ENCODE results near the gene RAPGEF1. TPM values are rescaled to one million over a fixed set of nuclear protein-coding genes. Genes with fewer than 3 reads are reported as not detected.

RAPGEF1 gene
- polyA plus RNA-seq, 2 of the 4 experiments (the other 2 are of a cell fraction), result 21.6 to 27.7 TPM

- no peak overlapping the region for H3K4me3 ChIP-seq
- TF ChIP-seq KDM5A (IDR thresholded peaks at IDR 0.05) (no peak), PHF8 (IDR thresholded peaks at IDR 0.05; ENCODE audit: borderline replicate concordance, low read depth) (no peak), HOXB5 (CRISPR knock-in tag; IDR thresholded peaks at IDR 0.05) (no peak), NFE2L2 (conservative IDR thresholded peaks at IDR 0.05; ENCODE audit: low read length) (no peak), TP53 (CRISPR knock-in tag; IDR thresholded peaks at IDR 0.05) (no peak), GATA3 (IDR thresholded peaks at IDR 0.05; ENCODE audit: borderline replicate concordance) (no peak), CHD4 (IDR thresholded peaks at IDR 0.05; ENCODE audit: borderline replicate concordance) (no peak), MYC (IDR thresholded peaks at IDR 0.05; ENCODE audit: borderline replicate concordance, low read length) (no peak), ZNF302 (CRISPR knock-in tag; IDR thresholded peaks at IDR 0.05) (no peak), FOSB (CRISPR knock-in tag; IDR thresholded peaks at IDR 0.05) (no peak), SMC3 (IDR thresholded peaks at IDR 0.05) (no peak)
- TF ChIP-seq, protein P1, sequence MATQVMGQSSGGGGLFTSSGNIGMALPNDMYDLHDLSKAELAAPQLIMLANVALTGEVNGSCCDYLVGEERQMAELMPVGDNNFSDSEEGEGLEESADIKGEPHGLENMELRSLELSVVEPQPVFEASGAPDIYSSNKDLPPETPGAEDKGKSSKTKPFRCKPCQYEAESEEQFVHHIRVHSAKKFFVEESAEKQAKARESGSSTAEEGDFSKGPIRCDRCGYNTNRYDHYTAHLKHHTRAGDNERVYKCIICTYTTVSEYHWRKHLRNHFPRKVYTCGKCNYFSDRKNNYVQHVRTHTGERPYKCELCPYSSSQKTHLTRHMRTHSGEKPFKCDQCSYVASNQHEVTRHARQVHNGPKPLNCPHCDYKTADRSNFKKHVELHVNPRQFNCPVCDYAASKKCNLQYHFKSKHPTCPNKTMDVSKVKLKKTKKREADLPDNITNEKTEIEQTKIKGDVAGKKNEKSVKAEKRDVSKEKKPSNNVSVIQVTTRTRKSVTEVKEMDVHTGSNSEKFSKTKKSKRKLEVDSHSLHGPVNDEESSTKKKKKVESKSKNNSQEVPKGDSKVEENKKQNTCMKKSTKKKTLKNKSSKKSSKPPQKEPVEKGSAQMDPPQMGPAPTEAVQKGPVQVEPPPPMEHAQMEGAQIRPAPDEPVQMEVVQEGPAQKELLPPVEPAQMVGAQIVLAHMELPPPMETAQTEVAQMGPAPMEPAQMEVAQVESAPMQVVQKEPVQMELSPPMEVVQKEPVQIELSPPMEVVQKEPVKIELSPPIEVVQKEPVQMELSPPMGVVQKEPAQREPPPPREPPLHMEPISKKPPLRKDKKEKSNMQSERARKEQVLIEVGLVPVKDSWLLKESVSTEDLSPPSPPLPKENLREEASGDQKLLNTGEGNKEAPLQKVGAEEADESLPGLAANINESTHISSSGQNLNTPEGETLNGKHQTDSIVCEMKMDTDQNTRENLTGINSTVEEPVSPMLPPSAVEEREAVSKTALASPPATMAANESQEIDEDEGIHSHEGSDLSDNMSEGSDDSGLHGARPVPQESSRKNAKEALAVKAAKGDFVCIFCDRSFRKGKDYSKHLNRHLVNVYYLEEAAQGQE (IDR thresholded peaks at IDR 0.05), result no peak
- TF ChIP-seq, protein P2, sequence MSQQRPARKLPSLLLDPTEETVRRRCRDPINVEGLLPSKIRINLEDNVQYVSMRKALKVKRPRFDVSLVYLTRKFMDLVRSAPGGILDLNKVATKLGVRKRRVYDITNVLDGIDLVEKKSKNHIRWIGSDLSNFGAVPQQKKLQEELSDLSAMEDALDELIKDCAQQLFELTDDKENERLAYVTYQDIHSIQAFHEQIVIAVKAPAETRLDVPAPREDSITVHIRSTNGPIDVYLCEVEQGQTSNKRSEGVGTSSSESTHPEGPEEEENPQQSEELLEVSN (IDR thresholded peaks at IDR 0.05; ENCODE audit: borderline replicate concordance, low read depth), result no peak
- TF ChIP-seq, protein P3, sequence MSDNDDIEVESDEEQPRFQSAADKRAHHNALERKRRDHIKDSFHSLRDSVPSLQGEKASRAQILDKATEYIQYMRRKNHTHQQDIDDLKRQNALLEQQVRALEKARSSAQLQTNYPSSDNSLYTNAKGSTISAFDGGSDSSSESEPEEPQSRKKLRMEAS (IDR thresholded peaks at IDR 0.05), result no peak
- no peaks in the 10 kb centered on the region for H3K9me3 ChIP-seq
- H3K4me2 ChIP-seq, result peak overlapping the region; percentile 42
- H3K4me1 ChIP-seq, result peaks cover 79% of the 10 kb centered on the region
- WGBS (ENCODE audit: missing lambda C conversion rate), result 94% methylated on average over 4 of the region's 4 CpGs
- ATAC-seq, result no peak
- peak overlapping the region in 1 of 2 experiments; percentile 10; a peak in 2 of 6 replicates for H3K27ac ChIP-seq
- ChIA-PET POLR2A (no interaction called here), CTCF (interaction anchor here (1.0 to 2.4 kb wide), 4 partner anchors 17 to 114 kb away, joined by 4 to 9 read pairs (median 4); partner anchors contain the start of gene RAPGEF1)
- no peak for DNase-seq (ENCODE audit: low read depth in 1 of 2, low spot score in 1 of 2)
- no peak for FAIRE-seq
Observed at GRCh38 chr9:131704988-131705387, 34.9 kb downstream of the RAPGEF1 start.

DNA sequence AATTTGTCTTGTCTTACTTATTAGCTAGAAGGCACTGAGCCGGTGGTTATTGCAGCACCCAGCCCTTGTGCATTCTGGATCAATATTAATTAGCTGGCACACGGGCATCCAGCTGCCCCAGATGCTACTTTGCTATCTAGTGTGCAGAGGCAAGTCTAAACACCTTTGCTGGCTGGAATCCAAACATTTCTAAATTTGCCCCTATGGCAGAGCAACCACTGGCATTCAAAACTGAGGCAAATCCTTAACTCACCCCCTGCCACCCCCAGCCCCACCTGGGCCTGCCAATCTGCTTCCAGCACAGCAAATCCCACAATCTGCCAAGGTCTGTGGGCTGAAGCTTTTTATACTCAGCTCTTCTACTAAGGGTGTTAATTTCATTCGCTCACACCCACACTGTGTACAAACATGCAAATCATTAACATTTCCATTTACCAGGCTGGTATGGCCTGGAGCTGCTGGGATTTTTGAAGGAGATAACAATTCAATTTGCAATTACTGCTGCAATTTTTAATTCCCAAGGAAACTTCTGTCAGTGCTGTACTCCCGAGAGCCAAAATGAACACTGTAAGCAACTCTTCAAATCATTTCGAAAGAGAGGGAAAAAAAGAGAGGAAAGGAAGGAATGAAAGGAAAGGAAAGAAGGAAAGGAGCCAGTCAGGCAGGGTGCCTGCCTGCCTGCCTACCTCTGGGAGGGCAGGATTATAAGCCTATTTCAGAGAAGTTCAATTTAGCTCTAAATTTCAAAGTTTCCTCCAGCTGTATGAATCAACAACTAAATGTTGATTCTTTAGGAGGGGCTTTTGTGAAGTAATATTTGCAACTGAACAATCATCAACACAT lies 35.5 kb downstream of the RAPGEF1 start:
- ATAC-seq, result peak; percentile 12 to 19; a peak in 2 of 6 replicates
- no peak for TF ChIP-seq POLR2A (IDR thresholded peaks at IDR 0.05; ENCODE audit: low read length)
- TF ChIP-seq, protein P1 (IDR thresholded peaks at IDR 0.05), result no peak
- no peak for TF ChIP-seq RFX5 (IDR thresholded peaks at IDR 0.05)
- TF ChIP-seq MYC (IDR thresholded peaks at IDR 0.05; ENCODE audit: borderline replicate concordance, low read length), result no peak
- TF ChIP-seq EHMT2 (IDR thresholded peaks at IDR 0.05; ENCODE audit: low read depth), result no peak
- no peak for TF ChIP-seq CBX2 (IDR thresholded peaks at IDR 0.05; ENCODE audit: borderline replicate concordance, low read depth)
- TF ChIP-seq, protein P4, sequence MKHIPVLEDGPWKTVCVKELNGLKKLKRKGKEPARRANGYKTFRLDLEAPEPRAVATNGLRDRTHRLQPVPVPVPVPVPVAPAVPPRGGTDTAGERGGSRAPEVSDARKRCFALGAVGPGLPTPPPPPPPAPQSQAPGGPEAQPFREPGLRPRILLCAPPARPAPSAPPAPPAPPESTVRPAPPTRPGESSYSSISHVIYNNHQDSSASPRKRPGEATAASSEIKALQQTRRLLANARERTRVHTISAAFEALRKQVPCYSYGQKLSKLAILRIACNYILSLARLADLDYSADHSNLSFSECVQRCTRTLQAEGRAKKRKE (CRISPR knock-in tag; IDR thresholded peaks at IDR 0.05; ENCODE audit: low read depth), result no peak
- TF ChIP-seq, protein P5, sequence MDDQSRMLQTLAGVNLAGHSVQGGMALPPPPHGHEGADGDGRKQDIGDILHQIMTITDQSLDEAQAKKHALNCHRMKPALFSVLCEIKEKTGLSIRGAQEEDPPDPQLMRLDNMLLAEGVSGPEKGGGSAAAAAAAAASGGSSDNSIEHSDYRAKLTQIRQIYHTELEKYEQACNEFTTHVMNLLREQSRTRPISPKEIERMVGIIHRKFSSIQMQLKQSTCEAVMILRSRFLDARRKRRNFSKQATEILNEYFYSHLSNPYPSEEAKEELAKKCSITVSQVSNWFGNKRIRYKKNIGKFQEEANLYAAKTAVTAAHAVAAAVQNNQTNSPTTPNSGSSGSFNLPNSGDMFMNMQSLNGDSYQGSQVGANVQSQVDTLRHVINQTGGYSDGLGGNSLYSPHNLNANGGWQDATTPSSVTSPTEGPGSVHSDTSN (IDR thresholded peaks at IDR 0.05), result no peak
- no peak for TF ChIP-seq KDM1A (IDR thresholded peaks at IDR 0.05; ENCODE audit: low read depth)
- TF ChIP-seq, protein P6, sequence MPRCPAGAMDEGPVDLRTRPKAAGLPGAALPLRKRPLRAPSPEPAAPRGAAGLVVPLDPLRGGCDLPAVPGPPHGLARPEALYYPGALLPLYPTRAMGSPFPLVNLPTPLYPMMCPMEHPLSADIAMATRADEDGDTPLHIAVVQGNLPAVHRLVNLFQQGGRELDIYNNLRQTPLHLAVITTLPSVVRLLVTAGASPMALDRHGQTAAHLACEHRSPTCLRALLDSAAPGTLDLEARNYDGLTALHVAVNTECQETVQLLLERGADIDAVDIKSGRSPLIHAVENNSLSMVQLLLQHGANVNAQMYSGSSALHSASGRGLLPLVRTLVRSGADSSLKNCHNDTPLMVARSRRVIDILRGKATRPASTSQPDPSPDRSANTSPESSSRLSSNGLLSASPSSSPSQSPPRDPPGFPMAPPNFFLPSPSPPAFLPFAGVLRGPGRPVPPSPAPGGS (IDR thresholded peaks at IDR 0.05), result no peak
- FAIRE-seq, result no peak
- peak overlapping the region; percentile 42 for H3K4me2 ChIP-seq
- CTCF ChIA-PET, result interaction anchor here (0.5 to 2.4 kb wide), 5 partner anchors 18 to 142 kb away, joined by 4 to 9 read pairs (median 4); partner anchors contain the start of gene RAPGEF1
- DNase-seq (ENCODE audit: low read depth in 1 of 2, low spot score in 1 of 2), result no peak
- peaks cover 72% of the 10 kb centered on the region for H3K4me1 ChIP-seq
- H3K4me3 ChIP-seq, result no peak overlapping the region
- WGBS (ENCODE audit: missing lambda C conversion rate), result 65% methylated on average over 5 of the region's 5 CpGs
- no peaks in the 10 kb centered on the region for H3K9me3 ChIP-seq
- H3K27ac ChIP-seq, result peak overlapping the region in 1 of 2 experiments; percentile 10; a peak in 3 of 6 replicates
- POLR2A ChIA-PET, result no interaction called here
